ENCODE results near the gene SLC25A44.
A peak's percentile ranks its signal among the peaks of the same experiment; 100 is the strongest.
"Not testable (repeated sequence)": the region's sequence is repeated elsewhere in the genome, so short reads cannot be mapped to it uniquely, and the experiment has no call there.

SLC25A44 gene

DNA sequence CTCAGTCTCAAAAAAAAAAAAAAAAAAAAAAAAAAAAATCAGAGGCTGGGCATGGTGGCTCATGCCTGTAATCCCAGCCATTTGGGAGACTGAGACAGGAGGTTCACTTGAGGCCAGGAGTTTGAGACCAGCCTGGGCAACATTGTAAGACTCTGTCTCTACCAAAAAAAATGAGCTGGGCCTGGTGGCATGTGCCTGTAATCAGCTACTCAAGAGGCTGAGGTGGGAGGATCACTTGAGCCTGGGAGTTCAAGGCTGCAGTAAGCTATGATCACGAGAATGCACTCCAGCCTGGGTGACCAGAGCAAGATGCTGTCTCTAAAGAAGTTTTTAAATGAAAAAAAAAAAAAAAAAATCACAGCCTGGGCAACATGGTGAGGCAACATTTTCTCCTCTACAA, 30.2 kb upstream of the SLC25A44 start:
- DNase-seq (ENCODE audit: low spot score) = no peak

DNA sequence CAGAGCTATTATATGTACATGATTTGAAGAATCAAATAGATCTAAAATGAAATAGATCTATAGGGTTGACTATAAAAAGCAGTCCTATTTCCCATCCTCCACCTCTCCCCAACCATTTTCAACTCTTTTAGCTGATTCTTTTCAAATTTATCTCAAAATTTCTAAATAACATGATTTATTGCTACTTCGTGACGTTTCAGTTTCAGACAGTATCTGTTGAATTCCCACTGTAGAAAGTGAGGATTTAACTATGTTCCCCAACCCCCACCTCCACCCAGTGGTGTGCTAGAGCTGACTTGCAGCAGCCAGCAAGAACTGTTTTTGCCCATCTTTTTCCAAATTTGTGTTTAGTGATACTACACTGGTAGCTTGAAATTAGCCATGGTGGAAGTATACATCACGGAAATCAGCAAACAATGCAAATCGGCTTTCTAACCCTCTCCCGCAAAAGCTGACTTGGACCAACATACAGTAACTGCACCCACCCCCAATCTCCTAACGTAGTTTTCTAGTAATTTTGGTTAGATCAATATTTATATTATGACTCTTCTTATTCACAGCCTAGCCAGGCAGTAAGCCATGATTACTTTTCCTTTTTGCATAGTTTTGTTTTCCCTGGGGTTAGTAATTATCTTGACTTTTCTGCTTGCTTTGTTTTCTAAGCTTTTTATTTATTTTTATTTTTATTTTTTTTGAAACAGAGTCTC, 29.6 kb upstream of the SLC25A44 start:
- DNase-seq (ENCODE audit: low spot score) = no peak

DNA sequence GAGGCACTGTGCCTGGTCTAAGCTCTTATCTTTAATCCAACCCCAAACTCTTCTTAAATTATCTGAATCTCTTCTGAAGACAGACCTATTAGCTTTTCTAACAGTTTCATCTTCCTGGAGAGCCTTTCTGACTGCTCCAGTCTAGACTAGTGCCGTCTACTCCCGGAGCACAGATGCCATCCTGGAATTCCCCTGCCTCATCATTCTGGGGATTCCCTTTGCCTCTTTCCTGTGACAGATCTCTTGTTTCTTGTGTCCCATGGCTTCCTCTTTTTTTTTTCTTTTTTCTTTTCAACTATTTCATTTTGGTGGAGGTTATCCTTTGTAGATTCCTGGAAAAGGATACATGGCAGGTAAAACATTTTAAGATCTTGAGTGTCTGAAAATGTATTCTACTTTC, 28.8 kb upstream of the SLC25A44 start:
- DNase-seq (ENCODE audit: low spot score) = peak; percentile 87

DNA sequence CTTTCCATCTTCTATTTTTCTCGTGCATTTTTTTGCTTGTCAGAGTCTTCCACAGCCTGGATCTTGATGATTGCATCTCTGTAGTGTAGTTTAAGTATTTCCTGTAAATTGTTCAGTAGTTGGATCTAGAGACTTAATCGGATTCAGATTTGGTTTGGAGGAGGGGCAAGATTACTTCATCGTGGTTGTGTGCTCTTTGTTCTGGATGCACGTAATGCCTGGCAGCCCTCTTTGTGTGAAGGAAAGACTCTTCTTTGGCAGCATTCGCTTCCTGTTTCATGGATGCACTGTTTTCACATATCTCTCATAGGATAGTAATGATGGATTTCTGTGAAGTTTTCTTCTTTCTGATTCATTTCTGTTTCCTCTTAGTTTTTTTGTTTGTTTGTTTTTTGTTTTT, 26.4 kb upstream of the SLC25A44 start:
- DNase-seq (ENCODE audit: low spot score) = peak; percentile 23

DNA sequence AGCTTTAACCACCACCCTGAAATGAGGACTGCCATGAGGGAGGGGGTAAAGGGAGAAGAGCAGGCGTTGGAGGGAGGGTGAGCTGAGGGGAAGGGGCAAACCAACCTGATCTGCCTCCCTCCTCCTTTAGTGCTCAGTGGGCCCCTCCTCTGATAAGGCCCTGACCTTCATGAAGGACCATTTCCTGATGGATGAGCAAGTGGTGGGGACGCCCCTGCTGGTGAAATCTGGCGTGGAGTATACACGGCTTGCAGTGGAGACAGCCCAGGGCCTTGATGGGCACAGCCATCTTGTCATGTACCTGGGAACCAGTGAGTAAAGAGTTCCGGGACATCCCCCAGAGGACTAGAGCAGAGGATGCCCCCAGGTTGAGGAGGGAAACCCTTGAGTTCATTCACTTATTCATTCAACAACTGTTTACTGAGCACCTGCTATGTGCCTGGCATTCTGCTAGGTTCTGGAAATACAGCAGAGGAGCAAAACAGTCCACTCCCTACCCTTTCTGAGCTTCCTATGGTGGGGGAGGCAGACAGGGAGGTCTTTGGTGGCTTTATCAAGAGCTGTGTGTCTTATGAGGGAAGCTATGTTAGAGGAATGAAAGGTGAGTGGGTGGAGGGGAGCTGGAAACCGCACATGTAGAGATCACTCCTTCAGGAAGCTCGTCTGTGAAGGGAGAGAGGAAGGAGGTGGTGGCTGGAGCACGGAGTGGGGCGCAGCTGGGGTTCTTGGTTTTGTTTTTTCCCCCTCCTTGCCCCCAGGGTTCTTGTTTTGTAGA, 21.0 kb upstream of the SLC25A44 start:
- no peak for DNase-seq (ENCODE audit: low spot score)

DNA sequence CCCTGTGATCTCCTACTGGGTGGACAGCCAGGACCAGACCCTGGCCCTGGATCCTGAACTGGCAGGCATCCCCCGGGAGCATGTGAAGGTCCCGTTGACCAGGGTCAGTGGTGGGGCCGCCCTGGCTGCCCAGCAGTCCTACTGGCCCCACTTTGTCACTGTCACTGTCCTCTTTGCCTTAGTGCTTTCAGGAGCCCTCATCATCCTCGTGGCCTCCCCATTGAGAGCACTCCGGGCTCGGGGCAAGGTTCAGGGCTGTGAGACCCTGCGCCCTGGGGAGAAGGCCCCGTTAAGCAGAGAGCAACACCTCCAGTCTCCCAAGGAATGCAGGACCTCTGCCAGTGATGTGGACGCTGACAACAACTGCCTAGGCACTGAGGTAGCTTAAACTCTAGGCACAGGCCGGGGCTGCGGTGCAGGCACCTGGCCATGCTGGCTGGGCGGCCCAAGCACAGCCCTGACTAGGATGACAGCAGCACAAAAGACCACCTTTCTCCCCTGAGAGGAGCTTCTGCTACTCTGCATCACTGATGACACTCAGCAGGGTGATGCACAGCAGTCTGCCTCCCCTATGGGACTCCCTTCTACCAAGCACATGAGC, 17.2 kb upstream of the SLC25A44 start:
- DNase-seq (ENCODE audit: low spot score) = no peak

DNA sequence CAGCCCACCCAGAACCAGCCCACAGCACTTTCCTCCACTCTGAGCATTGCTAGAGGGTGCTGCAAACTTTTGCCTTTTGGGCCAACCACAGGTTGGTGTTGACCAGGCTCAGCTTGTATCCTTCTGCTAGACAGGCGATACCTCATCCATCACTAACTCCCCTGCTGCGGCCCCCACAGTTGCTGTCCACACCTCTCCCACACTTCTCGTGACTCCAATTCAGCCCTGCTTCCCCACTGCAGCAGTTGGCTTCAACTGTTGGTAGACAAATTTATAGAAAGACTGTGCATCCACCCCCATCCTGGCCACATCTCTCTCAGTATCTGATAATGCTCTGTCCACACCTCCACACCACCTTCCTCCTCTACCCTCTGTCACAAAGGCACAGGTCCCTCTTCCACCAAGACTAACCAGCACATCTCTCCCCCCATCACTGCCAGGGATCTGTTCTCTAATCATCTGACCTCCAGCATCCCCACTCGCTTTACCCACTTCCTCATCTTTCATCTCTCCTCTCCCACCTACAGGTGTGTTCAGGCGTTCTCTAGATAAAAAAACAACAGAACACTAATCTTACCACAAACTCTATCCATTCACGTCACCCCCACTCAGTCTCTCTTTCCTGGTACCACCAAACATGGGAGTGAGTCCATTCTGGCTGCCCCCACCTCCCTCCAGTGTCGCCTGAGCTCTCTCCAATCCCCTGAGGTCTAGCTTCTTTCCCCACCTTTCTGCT, 15.8 kb upstream of the SLC25A44 start:
- DNase-seq (ENCODE audit: low spot score) = no peak

DNA sequence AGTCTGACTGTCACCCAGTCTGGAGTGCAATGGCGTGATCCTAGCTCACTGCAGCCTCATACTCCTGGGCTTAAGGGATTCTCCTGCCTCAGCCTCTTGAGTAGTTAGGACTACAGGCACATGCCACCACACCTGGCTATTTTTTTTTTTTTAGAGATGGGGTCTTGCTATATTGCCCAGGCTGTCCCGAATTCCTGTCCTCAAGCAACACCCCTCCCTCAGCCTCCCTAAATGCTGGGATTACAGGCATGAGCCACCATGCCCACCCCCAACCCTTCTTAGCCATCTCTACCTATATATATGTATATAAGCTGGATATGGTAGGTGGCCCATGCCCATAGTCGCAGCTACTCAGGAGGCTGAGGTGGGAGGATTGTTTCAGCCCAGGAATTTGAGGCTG, 13.4 kb upstream of the SLC25A44 start:
- no peak for DNase-seq (ENCODE audit: low spot score)

DNA sequence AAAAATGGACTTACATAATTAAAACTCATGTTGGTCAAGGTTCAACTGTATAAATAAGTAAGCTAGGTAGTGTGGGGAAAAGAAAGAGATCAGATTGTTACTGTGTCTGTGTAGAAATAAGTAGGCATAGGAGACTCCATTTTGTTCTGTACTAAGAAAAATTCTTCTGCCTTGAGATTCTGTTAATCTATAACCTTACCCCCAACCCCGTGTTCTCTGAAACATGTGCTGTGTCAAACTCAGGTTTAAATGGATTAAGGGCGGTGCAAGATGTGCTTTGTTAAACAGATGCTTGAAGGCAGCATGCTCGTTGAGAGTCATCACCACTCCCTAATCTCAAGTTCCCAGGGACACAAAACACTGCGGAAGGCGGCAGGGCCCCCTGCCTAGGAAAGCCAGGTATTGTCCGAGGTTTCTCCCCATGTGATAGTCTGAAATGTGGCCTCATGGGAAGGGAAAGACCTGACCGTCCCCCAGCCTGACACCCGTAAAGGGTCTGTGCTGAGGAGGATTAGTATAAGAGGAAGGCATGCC, 12.4 kb upstream of the SLC25A44 start:
- peak; percentile 32 for DNase-seq (ENCODE audit: low spot score)

DNA sequence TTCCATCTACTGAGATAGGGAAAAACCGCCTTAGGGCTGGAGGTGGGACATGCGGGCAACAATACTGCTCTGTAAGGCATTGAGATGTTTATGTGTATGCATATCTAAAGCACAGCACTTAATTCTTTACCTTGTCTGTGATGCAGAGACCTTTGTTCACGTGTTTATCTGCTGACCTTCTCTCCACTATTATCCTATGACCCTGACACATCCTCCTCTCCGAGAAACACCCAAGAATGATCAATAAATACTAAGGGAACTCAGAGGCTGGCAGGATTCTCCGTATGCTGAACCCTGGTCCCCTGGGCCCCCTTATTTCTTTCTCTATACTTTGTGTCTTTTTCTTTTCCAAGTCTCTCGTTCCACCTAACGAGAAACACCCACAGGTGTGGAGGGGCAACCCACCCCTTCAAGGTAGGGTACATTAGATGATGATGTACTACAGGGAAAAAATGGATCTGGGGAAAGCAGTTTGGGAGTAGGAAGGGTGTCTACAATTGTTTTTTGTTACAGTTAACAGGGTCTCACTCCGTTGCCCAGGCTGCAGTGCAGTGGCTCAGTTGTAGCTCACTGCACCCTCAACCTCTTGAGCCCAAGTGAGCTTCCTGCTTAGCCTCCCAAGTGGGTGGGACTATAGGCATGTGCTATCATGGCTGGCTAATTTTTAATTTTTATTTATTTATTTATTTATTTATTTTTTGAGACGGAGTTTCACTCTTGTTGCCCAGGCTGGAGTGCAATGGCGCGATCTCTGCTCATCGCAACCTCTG, 11.7 kb upstream of the SLC25A44 start:
- not testable (repeated sequence) for DNase-seq (ENCODE audit: low spot score)

DNA sequence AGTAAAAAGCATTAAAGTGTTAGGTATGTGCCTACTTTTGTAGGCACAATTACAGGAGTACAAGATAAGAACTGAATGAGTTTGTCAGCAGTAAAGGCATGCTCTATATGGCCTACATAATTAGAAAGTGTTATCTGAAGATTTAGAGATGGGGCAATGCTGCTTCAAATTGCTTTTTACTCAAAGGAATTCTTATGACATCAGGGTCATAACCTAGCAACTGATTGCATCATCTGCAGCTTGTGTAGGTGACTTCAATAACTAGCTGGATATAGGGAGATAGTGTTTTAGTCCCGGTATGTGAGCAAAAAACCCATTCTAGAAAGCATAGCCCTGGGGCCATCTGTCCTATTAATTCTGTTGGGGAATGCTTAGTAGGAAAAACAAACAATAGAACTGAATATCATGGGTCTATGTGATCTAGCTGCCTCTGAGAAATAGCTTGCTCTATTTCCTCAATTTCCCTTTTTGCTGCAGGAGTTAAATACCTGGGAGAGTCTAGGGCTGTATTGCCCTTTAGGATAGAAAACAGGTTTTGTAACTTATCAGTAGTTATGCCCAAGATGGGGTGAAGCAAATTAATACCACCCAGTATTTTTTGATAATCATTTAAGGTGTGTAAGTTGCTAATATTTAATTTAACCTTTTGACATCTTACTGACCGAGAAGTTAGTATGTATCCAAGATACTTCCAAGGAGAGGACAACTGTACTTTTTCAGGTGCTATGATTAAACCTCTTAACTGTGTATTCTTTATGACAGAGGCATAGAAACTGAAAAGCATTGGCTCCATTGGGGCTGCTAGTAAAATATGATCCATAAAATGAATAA, 7.3 kb upstream of the SLC25A44 start:
- DNase-seq (ENCODE audit: low spot score) = not testable (repeated sequence)

DNA sequence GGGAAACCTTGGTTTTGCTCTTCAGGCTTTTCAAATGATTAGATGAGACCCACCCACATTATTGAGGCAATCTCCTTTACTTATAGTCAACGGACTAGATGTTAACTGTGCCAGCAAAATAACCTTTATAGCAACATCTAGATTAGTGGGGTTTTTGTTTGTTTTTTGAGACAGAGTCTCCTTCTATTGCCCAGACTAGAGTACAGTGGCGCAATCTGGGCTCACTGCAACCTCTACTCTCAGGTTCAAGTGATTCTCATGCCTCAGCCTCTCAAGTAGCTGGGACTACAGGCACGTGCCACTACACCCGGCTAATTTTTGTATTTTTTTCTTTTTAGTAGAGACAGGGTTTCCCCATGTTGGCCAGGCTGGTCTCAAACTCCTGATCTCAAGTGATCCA, 3.6 kb upstream of the SLC25A44 start:
- not testable (repeated sequence) for DNase-seq (ENCODE audit: low spot score)

DNA sequence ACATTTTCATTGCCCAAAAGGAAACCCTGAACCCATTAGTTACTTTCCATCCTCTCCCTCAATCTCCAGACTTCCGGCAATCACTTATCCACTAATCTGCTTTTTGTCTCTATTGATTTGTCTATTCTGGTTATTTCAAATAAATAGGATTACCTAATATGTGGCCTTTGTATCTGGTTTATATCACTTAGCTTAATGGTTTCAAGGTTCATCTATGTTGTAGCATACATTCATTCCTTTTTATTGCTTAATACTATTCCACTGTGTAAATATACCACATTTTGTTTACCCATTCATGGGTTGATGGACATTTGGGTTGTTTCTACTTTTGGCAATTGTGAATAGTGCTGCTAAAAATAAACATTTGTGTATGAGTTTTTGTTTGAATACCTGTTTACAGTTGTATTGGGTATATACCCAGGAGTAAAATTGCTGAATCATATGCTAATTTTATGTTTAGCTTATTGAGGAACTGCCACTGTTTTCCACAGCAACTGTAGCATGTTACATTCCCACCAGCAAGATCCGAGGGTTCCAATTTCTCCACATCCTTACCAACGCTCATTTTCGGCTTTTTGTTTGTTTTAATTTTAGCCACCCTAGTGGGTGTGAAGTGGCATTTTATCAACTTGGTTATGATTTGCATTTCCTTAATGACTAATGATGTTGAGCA, 2.5 kb upstream of the SLC25A44 start:
- no peak for DNase-seq (ENCODE audit: low spot score)

DNA sequence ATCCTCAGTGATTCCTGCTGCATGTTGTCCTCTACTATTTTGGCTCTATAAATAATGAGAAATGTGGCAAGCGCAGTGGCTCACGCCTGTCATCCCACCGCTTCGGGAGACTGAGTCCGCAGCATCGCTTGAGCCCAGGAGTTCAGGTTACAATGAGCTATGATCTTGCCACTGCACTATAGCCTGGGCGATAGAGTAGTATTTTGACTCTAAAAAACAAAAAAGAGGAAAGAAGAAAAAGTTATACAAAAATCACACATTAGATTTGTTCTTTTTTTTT, 756 bp upstream of the SLC25A44 start:
- DNase-seq (ENCODE audit: low spot score) = no peak

DNA sequence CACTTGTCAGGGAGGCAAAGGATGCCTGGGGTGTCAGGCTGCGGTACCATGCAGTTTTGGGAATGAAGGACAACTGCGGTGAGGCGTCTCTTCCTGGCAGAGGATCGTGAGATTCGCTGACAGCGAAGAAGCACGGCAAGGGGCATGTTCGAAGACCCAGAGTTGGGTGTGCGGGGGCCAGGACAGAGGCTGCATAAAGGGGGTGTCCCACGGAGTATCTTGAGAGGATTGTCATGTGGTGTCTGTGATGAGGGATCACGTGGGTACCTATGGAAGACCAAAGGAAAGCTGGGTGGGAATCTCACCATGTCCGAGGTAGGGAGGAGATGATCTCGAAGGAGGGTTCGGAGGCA, 372 bp downstream of the SLC25A44 start:
- no peak for DNase-seq (ENCODE audit: low spot score)

DNA sequence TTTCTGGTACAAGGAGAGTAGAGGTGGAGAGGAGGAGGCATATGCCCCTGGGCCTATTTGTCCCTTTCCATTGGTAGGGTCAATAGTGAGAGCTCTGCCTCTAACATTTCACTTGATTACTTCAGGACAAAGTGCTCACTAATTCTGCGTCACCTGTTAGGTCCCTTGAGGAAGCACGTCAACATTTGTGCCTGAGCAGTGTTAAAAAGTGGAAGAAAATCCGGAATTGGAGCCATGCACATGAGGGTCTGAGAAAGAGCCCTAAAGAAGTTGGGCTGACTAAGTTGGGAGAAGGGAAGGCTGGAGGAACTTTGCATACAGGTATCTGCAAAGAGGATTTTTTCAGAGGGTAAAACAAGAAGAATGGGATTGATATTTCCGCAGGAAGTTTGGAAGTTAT, 1.9 kb downstream of the SLC25A44 start:
- no peak for DNase-seq (ENCODE audit: low spot score)

DNA sequence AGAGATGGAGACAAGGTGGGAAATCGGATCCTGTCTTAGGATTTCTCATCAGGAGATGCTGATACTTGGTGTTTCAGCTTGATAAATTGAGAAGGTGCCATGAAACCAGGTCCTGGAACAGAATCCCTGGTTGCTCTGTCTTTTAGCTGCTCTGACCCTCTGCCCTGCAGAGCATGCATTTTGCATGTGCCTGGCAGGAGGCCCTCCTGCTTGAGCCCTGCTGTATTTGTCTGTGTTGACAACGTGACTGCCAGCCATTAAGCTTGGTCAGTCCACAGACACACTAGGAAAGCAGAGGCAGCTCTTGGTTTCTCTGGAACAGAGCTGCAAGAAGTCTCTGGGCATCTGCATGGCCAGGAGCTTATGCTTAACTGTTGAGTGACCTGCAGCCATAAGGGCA, 2.5 kb downstream of the SLC25A44 start:
- DNase-seq (ENCODE audit: low spot score) = no peak

DNA sequence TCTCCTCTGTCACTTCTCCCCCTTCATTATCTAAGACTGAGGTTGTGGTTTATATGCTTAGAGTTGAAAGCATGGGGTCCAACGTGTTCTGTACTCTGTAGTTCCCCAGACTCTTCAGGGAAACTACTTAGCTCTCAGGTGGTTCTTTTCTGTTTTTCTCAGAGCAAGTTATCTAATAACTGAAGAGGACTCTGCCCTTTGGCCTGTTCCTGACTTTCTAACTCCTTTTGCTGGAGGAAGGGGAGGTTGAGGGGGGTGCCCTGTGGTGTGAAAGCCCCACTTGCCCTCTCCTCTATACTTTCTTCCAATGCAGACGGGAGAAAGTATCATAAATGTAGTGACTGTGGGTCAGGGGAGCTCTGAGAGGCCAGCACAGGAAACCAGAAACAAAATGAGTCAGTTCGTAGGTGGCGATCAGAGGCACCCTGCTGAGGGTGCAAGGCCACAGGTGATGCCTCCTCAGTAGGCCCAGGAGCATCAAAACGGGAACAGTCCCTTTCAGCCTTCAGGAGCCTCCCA, 5.0 kb downstream of the SLC25A44 start:
- no peak for DNase-seq (ENCODE audit: low spot score)

DNA sequence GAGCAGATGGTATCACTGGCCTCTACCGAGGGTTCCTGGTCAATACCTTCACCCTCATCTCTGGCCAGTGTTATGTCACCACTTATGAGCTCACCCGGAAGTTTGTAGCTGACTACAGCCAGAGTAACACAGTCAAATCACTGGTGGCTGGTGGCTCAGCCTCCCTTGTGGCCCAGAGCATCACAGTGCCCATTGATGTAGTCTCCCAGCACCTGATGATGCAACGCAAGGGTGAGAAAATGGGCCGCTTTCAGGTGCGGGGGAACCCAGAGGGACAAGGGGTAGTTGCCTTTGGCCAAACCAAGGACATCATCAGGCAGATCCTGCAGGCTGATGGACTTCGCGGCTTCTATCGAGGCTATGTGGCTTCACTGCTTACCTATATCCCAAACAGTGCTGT, 6.1 kb downstream of the SLC25A44 start:
- no peak for DNase-seq (ENCODE audit: low spot score)

DNA sequence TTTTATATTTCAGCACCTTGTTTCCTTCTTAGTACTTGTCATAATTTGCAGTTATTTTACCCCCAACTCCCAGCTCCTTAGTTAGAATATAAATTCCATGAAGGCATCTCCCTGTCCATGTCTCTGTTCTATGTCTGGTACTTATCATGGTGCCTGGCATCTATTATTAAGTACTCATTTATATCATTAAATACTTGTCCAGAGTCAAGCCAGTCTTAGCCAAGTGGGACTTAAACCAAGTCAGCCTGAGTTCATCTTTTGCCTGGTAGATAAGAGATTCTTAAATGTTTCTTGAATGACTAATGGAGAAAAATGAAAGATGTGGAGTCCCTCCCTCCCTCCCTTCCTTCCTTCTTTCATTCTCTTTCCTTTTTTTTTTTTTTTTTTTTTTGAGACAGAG, 9.4 kb downstream of the SLC25A44 start:
- peak; percentile 39 for DNase-seq (ENCODE audit: low spot score)

Measured in kidney tubule cell (primary cell).